22Rv1 (cell line): Measurements from ENCODE around the gene ZSWIM7.
"Not testable (repeated sequence)": the region's sequence is repeated elsewhere in the genome, so short reads cannot be mapped to it uniquely, and the experiment has no call there.

Experiments
- ZFX ChIP-seq: fragments of 450-650 bp; IDR thresholded peaks from 2 replicates; pipeline ENCODE4 v1.6.1; 2017; ENCODE audit warnings: antibody characterized with exemption, borderline replicate concordance
- TF ChIP-seq, protein P1 (sequence below): fragments of 450-650 bp; IDR thresholded peaks from 2 replicates; pipeline ENCODE4 v1.5.1; 2017; ENCODE audit warnings: mild to moderate bottlenecking

GRCh38 chr17:15979013-15979412 is 20.5 kb downstream of the ZSWIM7 start:
- TF ChIP-seq, protein P1, sequence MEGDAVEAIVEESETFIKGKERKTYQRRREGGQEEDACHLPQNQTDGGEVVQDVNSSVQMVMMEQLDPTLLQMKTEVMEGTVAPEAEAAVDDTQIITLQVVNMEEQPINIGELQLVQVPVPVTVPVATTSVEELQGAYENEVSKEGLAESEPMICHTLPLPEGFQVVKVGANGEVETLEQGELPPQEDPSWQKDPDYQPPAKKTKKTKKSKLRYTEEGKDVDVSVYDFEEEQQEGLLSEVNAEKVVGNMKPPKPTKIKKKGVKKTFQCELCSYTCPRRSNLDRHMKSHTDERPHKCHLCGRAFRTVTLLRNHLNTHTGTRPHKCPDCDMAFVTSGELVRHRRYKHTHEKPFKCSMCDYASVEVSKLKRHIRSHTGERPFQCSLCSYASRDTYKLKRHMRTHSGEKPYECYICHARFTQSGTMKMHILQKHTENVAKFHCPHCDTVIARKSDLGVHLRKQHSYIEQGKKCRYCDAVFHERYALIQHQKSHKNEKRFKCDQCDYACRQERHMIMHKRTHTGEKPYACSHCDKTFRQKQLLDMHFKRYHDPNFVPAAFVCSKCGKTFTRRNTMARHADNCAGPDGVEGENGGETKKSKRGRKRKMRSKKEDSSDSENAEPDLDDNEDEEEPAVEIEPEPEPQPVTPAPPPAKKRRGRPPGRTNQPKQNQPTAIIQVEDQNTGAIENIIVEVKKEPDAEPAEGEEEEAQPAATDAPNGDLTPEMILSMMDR = not testable (repeated sequence)
- not testable (repeated sequence) for TF ChIP-seq ZFX
